HepG2 (cell line): ENCODE results near the gene SEC16A.

ENCODE experiments used
- CTCF ChIP-seq: sonication (generic); formaldehyde crosslinking; IDR thresholded peaks from 2 replicates; pipeline ENCODE4 v1.5.0; 2020; ENCODE audit warnings: mild to moderate bottlenecking, missing genetic modification reagents, moderate library complexity
- EZH2 ChIP-seq: conservative IDR thresholded peaks from 2 replicates; pipeline ENCODE4 v1.6.1; 2012; ENCODE audit warnings: mild to moderate bottlenecking, low read depth, low read length, moderate library complexity
- FOSL2 ChIP-seq: sonication (generic); formaldehyde crosslinking; IDR thresholded peaks from 2 replicates; pipeline ENCODE4 v1.4.0; 2020; ENCODE audit warnings: missing genetic modification reagents
- POLR2AphosphoS5 ChIP-seq: IDR thresholded peaks from 2 replicates; pipeline ENCODE4 v1.6.1; 2012; ENCODE audit warnings: low read depth, low read length
- REST ChIP-seq, 2 experiments: IDR thresholded peaks; 2 replicates each; pipeline ENCODE4 v1.6.1; 2011 to 2012; ENCODE audit warnings: low read length in 2 of 2, borderline replicate concordance in 1 of 2, low read depth in 1 of 2, mild to moderate bottlenecking in 1 of 2, moderate library complexity in 1 of 2
- ZNF274 ChIP-seq: sonication (generic); formaldehyde crosslinking; IDR thresholded peaks from 2 replicates; pipeline ENCODE4 v1.5.1; 2020; ENCODE audit warnings: mild to moderate bottlenecking, missing genetic modification reagents
- ZNF629 ChIP-seq: sonication (generic); formaldehyde crosslinking; conservative IDR thresholded peaks from 2 replicates; pipeline ENCODE4 v1.5.0; 2020; ENCODE audit warnings: missing genetic modification reagents
- TF ChIP-seq, protein P1 (sequence below): sonication (generic); formaldehyde crosslinking; IDR thresholded peaks from 2 replicates; pipeline ENCODE4 v1.5.0; 2020; ENCODE audit warnings: mild to moderate bottlenecking, missing genetic modification reagents, borderline replicate concordance

- TF ChIP-seq CTCF (no peak), POLR2AphosphoS5 (no peak), EZH2 (no peak), FOSL2 (CRISPR knock-in tag) (no peak), ZNF274 (CRISPR knock-in tag) (no peak), REST (IDR thresholded peaks at IDR 0.05; ENCODE audit: borderline replicate concordance in 1 of 2, low read depth in 1 of 2, low read length in 2 of 2) (no peak), ZNF629 (CRISPR knock-in tag) (no peak)
- TF ChIP-seq, protein P1, sequence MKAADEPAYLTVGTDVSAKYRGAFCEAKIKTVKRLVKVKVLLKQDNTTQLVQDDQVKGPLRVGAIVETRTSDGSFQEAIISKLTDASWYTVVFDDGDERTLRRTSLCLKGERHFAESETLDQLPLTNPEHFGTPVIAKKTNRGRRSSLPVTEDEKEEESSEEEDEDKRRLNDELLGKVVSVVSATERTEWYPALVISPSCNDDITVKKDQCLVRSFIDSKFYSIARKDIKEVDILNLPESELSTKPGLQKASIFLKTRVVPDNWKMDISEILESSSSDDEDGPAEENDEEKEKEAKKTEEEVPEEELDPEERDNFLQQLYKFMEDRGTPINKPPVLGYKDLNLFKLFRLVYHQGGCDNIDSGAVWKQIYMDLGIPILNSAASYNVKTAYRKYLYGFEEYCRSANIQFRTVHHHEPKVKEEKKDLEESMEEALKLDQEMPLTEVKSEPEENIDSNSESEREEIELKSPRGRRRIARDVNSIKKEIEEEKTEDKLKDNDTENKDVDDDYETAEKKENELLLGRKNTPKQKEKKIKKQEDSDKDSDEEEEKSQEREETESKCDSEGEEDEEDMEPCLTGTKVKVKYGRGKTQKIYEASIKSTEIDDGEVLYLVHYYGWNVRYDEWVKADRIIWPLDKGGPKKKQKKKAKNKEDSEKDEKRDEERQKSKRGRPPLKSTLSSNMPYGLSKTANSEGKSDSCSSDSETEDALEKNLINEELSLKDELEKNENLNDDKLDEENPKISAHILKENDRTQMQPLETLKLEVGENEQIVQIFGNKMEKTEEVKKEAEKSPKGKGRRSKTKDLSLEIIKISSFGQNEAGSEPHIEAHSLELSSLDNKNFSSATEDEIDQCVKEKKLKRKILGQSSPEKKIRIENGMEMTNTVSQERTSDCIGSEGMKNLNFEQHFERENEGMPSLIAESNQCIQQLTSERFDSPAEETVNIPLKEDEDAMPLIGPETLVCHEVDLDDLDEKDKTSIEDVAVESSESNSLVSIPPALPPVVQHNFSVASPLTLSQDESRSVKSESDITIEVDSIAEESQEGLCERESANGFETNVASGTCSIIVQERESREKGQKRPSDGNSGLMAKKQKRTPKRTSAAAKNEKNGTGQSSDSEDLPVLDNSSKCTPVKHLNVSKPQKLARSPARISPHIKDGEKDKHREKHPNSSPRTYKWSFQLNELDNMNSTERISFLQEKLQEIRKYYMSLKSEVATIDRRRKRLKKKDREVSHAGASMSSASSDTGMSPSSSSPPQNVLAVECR (CRISPR knock-in tag), result no peak
These were observed 48.5 kb upstream of the SEC16A start for GRCh38 chr9:136531186-136531903.
